Upper lobe of right lung (tissue), 1 donor: ENCODE data around the gene RNF41. TPM values are rescaled to one million over a fixed set of nuclear protein-coding genes. Genes with fewer than 3 reads are reported as not detected.
A peak's percentile ranks its signal among the peaks of the same experiment; 100 is the strongest.

Experiments
- ATAC-seq: fragments of 200-7000 bp; cut with Tn5 transposase; one replicate; pipeline ENCODE4 v1.9.1; 2020; ENCODE audit warnings: mild to moderate bottlenecking, moderate library complexity
- DNase-seq: peaks from one replicate; pipeline ENCODE4 v3.0.0-alpha.2; 2020
- H3K27ac ChIP-seq: fragments of 200-600 bp; one replicate; pipeline ENCODE4 v1.8.0; 2022
- H3K27me3 ChIP-seq: fragments of 200-600 bp; one replicate; pipeline ENCODE4 v1.8.0; 2022; ENCODE audit warnings: mild to moderate bottlenecking
- H3K36me3 ChIP-seq: fragments of 200-600 bp; one replicate; pipeline ENCODE4 v1.8.0; 2022
- H3K4me1 ChIP-seq: fragments of 200-600 bp; one replicate; pipeline ENCODE4 v1.8.0; 2022
- H3K4me3 ChIP-seq: fragments of 200-600 bp; one replicate; pipeline ENCODE4 v1.8.0; 2022; ENCODE audit warnings: mild to moderate bottlenecking
- H3K9me3 ChIP-seq: fragments of 200-600 bp; one replicate; pipeline ENCODE4 v1.8.0; 2022
- intact Hi-C: fragments of 100-400 bp; cut with DNase I; formaldehyde crosslinking; loops from one replicate; pipeline ENCODE4 v1.11.0; 2022
- total RNA-seq: library from RNA; stranded (reverse); fragmentation: NEBNext Ultra II Directional; extraction: Animal tissue kit (Norgen Biotek cat#: 25700); gene quantifications from one replicate; pipeline ENCODE4 v1.2.1, GENCODE V29; 2021
- TF ChIP-seq, protein P1 (sequence below): fragments of 200-600 bp; IDR thresholded peaks from one replicate; pipeline ENCODE4 v1.8.0; 2022; ENCODE audit warnings: antibody characterized with exemption
- donor health status: DM: no; HTN: yes; CAD: no; lungs with severe emphysema.

RNF41 gene
- total RNA-seq, 1 donor from 2014 or later = 51.6 TPM

GRCh38 chr12:56155256-56155845 is 66.4 kb downstream of the RNF41 start:
- TF ChIP-seq, protein P1, sequence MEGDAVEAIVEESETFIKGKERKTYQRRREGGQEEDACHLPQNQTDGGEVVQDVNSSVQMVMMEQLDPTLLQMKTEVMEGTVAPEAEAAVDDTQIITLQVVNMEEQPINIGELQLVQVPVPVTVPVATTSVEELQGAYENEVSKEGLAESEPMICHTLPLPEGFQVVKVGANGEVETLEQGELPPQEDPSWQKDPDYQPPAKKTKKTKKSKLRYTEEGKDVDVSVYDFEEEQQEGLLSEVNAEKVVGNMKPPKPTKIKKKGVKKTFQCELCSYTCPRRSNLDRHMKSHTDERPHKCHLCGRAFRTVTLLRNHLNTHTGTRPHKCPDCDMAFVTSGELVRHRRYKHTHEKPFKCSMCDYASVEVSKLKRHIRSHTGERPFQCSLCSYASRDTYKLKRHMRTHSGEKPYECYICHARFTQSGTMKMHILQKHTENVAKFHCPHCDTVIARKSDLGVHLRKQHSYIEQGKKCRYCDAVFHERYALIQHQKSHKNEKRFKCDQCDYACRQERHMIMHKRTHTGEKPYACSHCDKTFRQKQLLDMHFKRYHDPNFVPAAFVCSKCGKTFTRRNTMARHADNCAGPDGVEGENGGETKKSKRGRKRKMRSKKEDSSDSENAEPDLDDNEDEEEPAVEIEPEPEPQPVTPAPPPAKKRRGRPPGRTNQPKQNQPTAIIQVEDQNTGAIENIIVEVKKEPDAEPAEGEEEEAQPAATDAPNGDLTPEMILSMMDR = no peak
- Histone ChIP-seq H3K9me3 (no peaks in the 10 kb centered on the region), H3K27ac (no peak overlapping the region), H3K4me1 (peaks cover 25% of the 10 kb centered on the region), H3K36me3 (peaks cover 9% of the 10 kb centered on the region), H3K27me3 (no peaks in the 10 kb centered on the region), H3K4me3 (no peak overlapping the region)
- intact Hi-C loops = no loop called here
- no peak for DNase-seq
- no peak for ATAC-seq

DNA sequence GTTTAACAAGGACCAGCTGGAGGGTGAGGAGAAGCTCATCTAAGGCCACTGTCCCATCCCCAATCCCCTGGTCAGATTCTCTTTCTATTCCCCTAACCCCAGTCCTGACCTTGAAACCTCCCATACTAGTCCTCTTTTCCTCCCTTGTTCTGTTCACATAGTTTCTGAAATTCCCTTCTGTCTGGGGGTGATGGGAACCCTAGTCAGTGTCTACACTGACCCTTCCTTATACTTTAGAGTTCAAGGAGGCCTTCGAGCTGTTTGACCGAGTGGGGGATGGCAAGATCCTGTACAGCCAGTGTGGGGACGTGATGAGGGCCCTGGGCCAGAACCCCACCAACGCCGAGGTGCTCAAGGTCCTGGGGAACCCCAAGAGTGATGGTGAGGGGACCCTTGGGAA is 66.9 kb downstream of the RNF41 start:
- ATAC-seq = no peak
- Histone ChIP-seq H3K27ac (no peak overlapping the region), H3K36me3 (peaks cover 3% of the 10 kb centered on the region), H3K9me3 (no peaks in the 10 kb centered on the region), H3K4me1 (peaks cover 20% of the 10 kb centered on the region), H3K4me3 (no peak overlapping the region), H3K27me3 (no peaks in the 10 kb centered on the region)
- no peak for DNase-seq
- TF ChIP-seq, protein P1 = no peak
- intact Hi-C loops = no loop called here

DNA sequence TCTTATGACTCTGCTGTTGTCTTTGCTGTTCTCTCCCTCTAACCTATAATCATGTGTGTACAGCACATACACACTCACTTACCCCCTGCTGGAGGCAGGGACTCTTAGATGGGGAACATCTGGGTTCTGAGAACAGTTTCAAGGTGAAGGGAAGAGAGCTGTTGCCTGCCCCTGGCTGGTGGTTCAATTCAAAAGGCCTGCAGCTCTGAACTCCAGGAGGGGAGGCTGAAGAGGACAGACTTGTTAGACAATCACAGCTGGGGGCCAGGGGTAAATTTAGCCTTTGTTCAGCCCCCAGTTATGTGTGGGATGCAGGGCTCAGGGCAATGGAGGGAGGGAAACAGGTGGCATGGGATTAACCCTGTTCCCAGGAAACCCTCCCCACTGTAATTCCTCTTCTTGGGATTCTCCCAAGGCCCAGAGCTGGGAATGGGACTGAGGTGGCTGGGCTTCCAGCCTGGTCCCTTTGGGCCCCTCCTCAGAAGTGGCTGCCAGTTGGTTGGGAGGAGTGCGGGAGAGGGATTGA is 67.4 kb downstream of the RNF41 start:
- Histone ChIP-seq H3K4me3 (no peak overlapping the region), H3K36me3 (no peaks in the 10 kb centered on the region), H3K27me3 (no peaks in the 10 kb centered on the region), H3K9me3 (no peaks in the 10 kb centered on the region), H3K27ac (no peak overlapping the region), H3K4me1 (peaks cover 16% of the 10 kb centered on the region)
- TF ChIP-seq, protein P1 = no peak
- intact Hi-C loops = no loop called here
- DNase-seq (no peak), ATAC-seq (no peak)

DNA sequence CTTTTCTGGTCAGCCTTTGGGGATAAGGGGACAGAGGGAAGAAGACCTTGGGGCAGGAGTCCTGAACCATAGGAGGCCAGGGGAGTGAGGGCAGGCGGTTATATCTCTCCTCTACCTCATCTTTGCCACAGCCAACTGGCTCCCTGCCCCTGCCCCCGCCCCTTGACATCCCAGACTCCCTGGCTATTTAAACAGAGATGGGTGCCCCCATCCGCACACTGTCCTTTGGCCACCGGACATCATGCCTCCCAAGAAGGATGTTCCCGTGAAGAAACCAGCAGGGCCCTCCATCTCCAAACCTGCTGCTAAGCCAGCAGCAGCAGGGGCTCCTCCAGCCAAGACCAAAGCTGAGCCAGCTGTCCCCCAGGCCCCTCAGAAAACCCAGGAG is 68.0 kb downstream of the RNF41 start:
- ATAC-seq = no peak
- H3K9me3 ChIP-seq = no peaks in the 10 kb centered on the region
- H3K36me3 ChIP-seq = no peaks in the 10 kb centered on the region
- TF ChIP-seq, protein P1 = no peak
- no peak overlapping the region for H3K4me3 ChIP-seq
- no peak overlapping the region for H3K27ac ChIP-seq
- no peaks in the 10 kb centered on the region for H3K27me3 ChIP-seq
- intact Hi-C loops = no loop called here
- DNase-seq = no peak
- peaks cover 16% of the 10 kb centered on the region for H3K4me1 ChIP-seq

GRCh38 chr12:56152756-56153677 is 68.7 kb downstream of the RNF41 start:
- intact Hi-C loops = no loop called here
- Histone ChIP-seq H3K4me1 (peaks cover 16% of the 10 kb centered on the region), H3K9me3 (no peaks in the 10 kb centered on the region), H3K27ac (peak overlapping the region; percentile 94), H3K4me3 (peak overlapping the region; percentile 79), H3K36me3 (no peaks in the 10 kb centered on the region), H3K27me3 (no peaks in the 10 kb centered on the region)
- DNase-seq = no peak
- TF ChIP-seq, protein P1 = no peak
- no peak for ATAC-seq

Other genes with a start within 250 kb of the RNF41 start
- 150 TPM for gene RAB5B, start 247.8 kb downstream of the RNF41 start, total RNA-seq
- 20.3 TPM for gene SUOX, start 224.6 kb downstream of the RNF41 start, total RNA-seq
- 10.5 TPM for gene IKZF4, start 200.9 kb downstream of the RNF41 start, total RNA-seq
- 55.4 TPM for gene RPS26, start 180.0 kb downstream of the RNF41 start, total RNA-seq
- 60.7 TPM for gene ERBB3, start 141.8 kb downstream of the RNF41 start, total RNA-seq
- 71.4 TPM for gene PA2G4, start 117.4 kb downstream of the RNF41 start, total RNA-seq
- gene RPL41, start 105.3 kb downstream of the RNF41 start, total RNA-seq = 2,726 TPM
- gene ZC3H10, start 103.7 kb downstream of the RNF41 start, total RNA-seq = 8.4 TPM
- gene ESYT1, start 93.7 kb downstream of the RNF41 start, total RNA-seq = 101 TPM
- gene MYL6B, start 69.3 kb downstream of the RNF41 start, total RNA-seq = 19.5 TPM
- 1,254 TPM for gene MYL6, start 63.6 kb downstream of the RNF41 start, total RNA-seq
- gene SMARCC2, start 32.4 kb downstream of the RNF41 start, total RNA-seq = 117 TPM
- gene NABP2, start 2.4 kb upstream of the RNF41 start, total RNA-seq = 19.8 TPM
- 0.87 TPM for gene SLC39A5, start 8.1 kb upstream of the RNF41 start, total RNA-seq
- 28.0 TPM for gene ANKRD52, start 36.5 kb upstream of the RNF41 start, total RNA-seq
- gene COQ10A, start 45.0 kb upstream of the RNF41 start, total RNA-seq = 12.0 TPM
- gene CS, start 78.4 kb upstream of the RNF41 start, total RNA-seq = 159 TPM
- gene CNPY2, start 94.1 kb upstream of the RNF41 start, total RNA-seq = 101 TPM
- gene PAN2, start 112.1 kb upstream of the RNF41 start, total RNA-seq = 84.4 TPM
- gene IL23A, start 117.0 kb upstream of the RNF41 start, total RNA-seq = 0.81 TPM
- gene STAT2, start 138.2 kb upstream of the RNF41 start, total RNA-seq = 199 TPM
- gene APOF, start 140.9 kb upstream of the RNF41 start, total RNA-seq = not detected
- gene TIMELESS, start 227.5 kb upstream of the RNF41 start, total RNA-seq = 9.8 TPM
- gene MIP, start 232.7 kb upstream of the RNF41 start, total RNA-seq = not detected
- 3.2 TPM for gene SPRYD4, start 246.7 kb upstream of the RNF41 start, total RNA-seq